Epithelial cell of esophagus (primary cell): Measurements from ENCODE around the gene LIN54.
A peak's percentile ranks its signal among the peaks of the same experiment; 100 is the strongest.
"Not testable (repeated sequence)": the region's sequence is repeated elsewhere in the genome, so short reads cannot be mapped to it uniquely, and the experiment has no call there.

Source experiments
- DNase-seq: peaks from one replicate; pipeline ENCODE4 v3.0.0; 2010; ENCODE audit warnings: low read depth
- H3K4me3 ChIP-seq: 2 replicates; pipeline ENCODE4 v1.5.1; 2011; ENCODE audit warnings: mild to moderate bottlenecking, low read length, control low read depth
- CTCF ChIP-seq: IDR thresholded peaks from 2 replicates; pipeline ENCODE4 v1.5.1; 2011; ENCODE audit warnings: low read depth, mild to moderate bottlenecking, low read length, control low read depth, inconsistent platforms; ENCODE audit not compliant: insufficient read depth; ENCODE audit errors: missing control alignments

Gene LIN54

GRCh38 chr4:83011689-83012199, 1.1 kb upstream of the LIN54 start:
- H3K4me3 ChIP-seq: peak overlapping the region; percentile 69
- no peak for TF ChIP-seq CTCF

GRCh38 chr4:83010111-83010521, 507 bp downstream of the LIN54 start:
- no peak for TF ChIP-seq CTCF
- DNase-seq: peak; percentile 27

More at GRCh38 chr4:83011689-83012199, 1.1 kb upstream of the LIN54 start:
- DNase-seq: no peak

GRCh38 chr4:83009529-83009928, 1.1 kb downstream of the LIN54 start:
- DNase-seq: peak; percentile 18
- no peak for TF ChIP-seq CTCF
- peak overlapping the region; percentile 73 for H3K4me3 ChIP-seq

More at GRCh38 chr4:83010111-83010521, 507 bp downstream of the LIN54 start:
- peak overlapping the region; percentile 73 for H3K4me3 ChIP-seq

GRCh38 chr4:83003044-83003791, 7.4 kb downstream of the LIN54 start:
- not testable (repeated sequence) for H3K4me3 ChIP-seq, DNase-seq

GRCh38 chr4:83002329-83002728, 8.3 kb downstream of the LIN54 start:
- DNase-seq: no peak
- no peak for TF ChIP-seq CTCF
- H3K4me3 ChIP-seq: no peak overlapping the region

- H3K4me3 ChIP-seq: no peak overlapping the region
- TF ChIP-seq CTCF: no peak
- DNase-seq: no peak
These were observed 11.7 kb downstream of the LIN54 start for GRCh38 chr4:82998898-82999297.

GRCh38 chr4:82994834-82995233, 15.8 kb downstream of the LIN54 start:
- no peak for TF ChIP-seq CTCF
- H3K4me3 ChIP-seq: no peak overlapping the region
- DNase-seq: no peak
